ENCODE measurements around the gene PCDHGA4.
"Not testable (repeated sequence)": the region's sequence is repeated elsewhere in the genome, so short reads cannot be mapped to it uniquely, and the experiment has no call there.

Gene PCDHGA4

GRCh38 chr5:141326088-141326854 lies 28.6 kb upstream of the PCDHGA4 start:
- Histone ChIP-seq H3K4me3 (peak overlapping the region; percentile 53 to 66 (median 60)), H3K27me3 (no peaks in the 10 kb centered on the region), H3K4me1 (peaks cover 0 to 9% (median 5%) of the 10 kb centered on the region in 10 experiments; a peak in 7 of 20 replicates), H4K20me1 (no peaks in the 10 kb centered on the region), H3K9ac (peak overlapping the region; percentile 74 to 87 (median 82)), H3K27ac (peak overlapping the region; percentile 55 to 87 (median 80); a peak in 21 of 22 replicates), H3K36me3 (peaks cover 8 to 22% (median 16%) of the 10 kb centered on the region in 11 experiments; a peak in 16 of 22 replicates), H3K9me3 (replicated peaks in 1 of 11) (peaks cover 88 to 98% (median 94%) of the 10 kb centered on the region in 11 experiments), H3K4me2 (peak overlapping the region; percentile 52 to 79 (median 60))
- no peak for TF ChIP-seq Cebpa-rat (IDR thresholded peaks at IDR 0.05)

DNA sequence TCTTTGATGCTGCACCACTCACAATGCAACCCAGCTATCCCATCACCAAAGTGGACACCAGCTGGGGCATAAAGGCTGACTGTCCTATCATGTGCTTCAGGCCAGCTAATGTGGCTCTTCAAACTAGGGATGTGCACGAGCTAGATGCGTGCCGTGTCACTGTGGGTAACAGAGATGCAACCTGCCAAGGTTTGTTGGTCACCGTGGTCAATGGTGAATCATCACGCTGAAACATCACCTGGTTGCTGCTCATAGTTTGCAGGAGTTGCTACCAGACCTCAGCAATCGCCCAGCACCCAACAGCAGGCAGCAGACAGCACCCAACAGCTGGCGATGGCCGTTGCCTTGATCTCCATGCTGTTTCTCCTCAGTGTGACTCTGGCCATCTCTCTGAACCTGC lies 26.6 kb upstream of the PCDHGA4 start:
- H3K27me3 ChIP-seq: no peaks in the 10 kb centered on the region

GRCh38 chr5:141330299-141331080 lies 24.3 kb upstream of the PCDHGA4 start, which contains the start of gene PCDHGA1:
PCDHGA1 (plus strand) TSS chr5:141330514.
- Histone ChIP-seq H3K4me1 (peaks cover 0 to 9% (median 4%) of the 10 kb centered on the region in 10 experiments; a peak in 7 of 20 replicates), H3K9ac (no peak within 1 kb of the TSS), H3K36me3 (peaks cover 8 to 31% (median 18%) of the 10 kb centered on the region in 11 experiments; a peak in 15 of 22 replicates), H3K9me3 (replicated peaks in 1 of 11) (peaks cover 85 to 97% (median 90%) of the 10 kb centered on the region in 11 experiments), H3K4me3 (no peak within 1 kb of the TSS), H4K20me1 (no peaks in the 10 kb centered on the region), H3K27ac (no peak within 1 kb of the TSS), H3K4me2 (no peak within 1 kb of the TSS), H3K27me3 (no peaks in the 10 kb centered on the region)
- TF ChIP-seq Cebpa-rat (IDR thresholded peaks at IDR 0.05): no peak

More for the DNA sequence above, 26.6 kb upstream of the PCDHGA4 start:
- Histone ChIP-seq H3K27ac (no peak overlapping the region), H4K20me1 (no peaks in the 10 kb centered on the region), H3K4me2 (no peak overlapping the region), H3K36me3 (peaks cover 8 to 31% (median 18%) of the 10 kb centered on the region in 11 experiments; a peak in 15 of 22 replicates), H3K9ac (no peak overlapping the region), H3K9me3 (replicated peaks in 1 of 11) (peaks cover 89 to 98% (median 94%) of the 10 kb centered on the region in 11 experiments), H3K4me1 (peaks cover 0 to 9% (median 4%) of the 10 kb centered on the region in 10 experiments; a peak in 7 of 20 replicates), H3K4me3 (no peak overlapping the region)
- no peak for TF ChIP-seq Cebpa-rat (IDR thresholded peaks at IDR 0.05)

GRCh38 chr5:141332571-141332970 lies 22.2 kb upstream of the PCDHGA4 start:
- not testable (repeated sequence) for H4K20me1 ChIP-seq
- peaks cover 82 to 100% (median 93%) of the 10 kb centered on the region in 11 experiments for H3K9me3 ChIP-seq (replicated peaks in 1 of 11)

GRCh38 chr5:141338538-141339306 lies 16.1 kb upstream of the PCDHGA4 start, which contains the start of gene PCDHGA2:
PCDHGA2 (plus strand) TSS chr5:141338760.
- H4K20me1 ChIP-seq: no peaks in the 10 kb centered on the region
- peaks cover 81 to 100% (median 93%) of the 10 kb centered on the region in 11 experiments for H3K9me3 ChIP-seq (replicated peaks in 1 of 11)
- peaks cover 0 to 10% (median 0%) of the 10 kb centered on the region in 11 experiments; a peak in 4 of 22 replicates for H3K36me3 ChIP-seq
- H3K27ac ChIP-seq: no peak within 1 kb of the TSS
- H3K27me3 ChIP-seq: no peaks in the 10 kb centered on the region
- H3K9ac ChIP-seq: no peak within 1 kb of the TSS
- TF ChIP-seq Cebpa-rat (IDR thresholded peaks at IDR 0.05): no peak
- H3K4me1 ChIP-seq: no peaks in the 10 kb centered on the region
- peak within 1 kb of the TSS in 1 of 10 experiments; percentile 29; a peak in 5 of 20 replicates for H3K4me3 ChIP-seq
- H3K4me2 ChIP-seq: no peak within 1 kb of the TSS

More at GRCh38 chr5:141332571-141332970, 22.2 kb upstream of the PCDHGA4 start:
- H3K9ac ChIP-seq, H3K4me1 ChIP-seq, H3K4me3 ChIP-seq, H3K27ac ChIP-seq, H3K27me3 ChIP-seq, H3K4me2 ChIP-seq: not testable (repeated sequence)
- peaks cover 8 to 29% (median 18%) of the 10 kb centered on the region in 11 experiments; a peak in 15 of 22 replicates for H3K36me3 ChIP-seq

DNA sequence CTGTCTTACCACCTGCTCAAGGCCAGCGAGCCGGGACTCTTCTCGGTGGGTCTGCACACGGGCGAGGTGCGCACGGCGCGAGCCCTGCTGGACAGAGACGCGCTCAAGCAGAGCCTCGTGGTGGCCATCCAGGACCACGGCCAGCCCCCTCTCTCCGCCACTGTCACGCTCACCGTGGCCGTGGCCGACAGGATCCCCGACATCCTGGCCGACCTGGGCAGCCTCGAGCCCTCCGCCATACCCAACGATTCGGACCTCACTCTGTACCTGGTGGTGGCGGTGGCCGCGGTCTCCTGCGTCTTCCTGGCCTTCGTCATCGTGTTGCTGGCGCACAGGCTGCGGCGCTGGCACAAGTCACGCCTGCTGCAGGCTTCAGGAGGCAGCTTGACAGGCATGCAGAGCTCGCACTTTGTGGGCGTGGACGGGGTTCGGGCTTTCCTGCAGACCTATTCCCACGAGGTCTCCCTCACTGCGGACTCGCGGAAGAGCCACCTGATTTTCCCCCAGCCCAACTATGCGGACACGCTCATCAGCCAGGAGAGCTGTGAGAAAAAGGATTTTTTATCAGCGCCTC lies 14.0 kb upstream of the PCDHGA4 start:
- H3K9ac ChIP-seq, H3K4me2 ChIP-seq, H3K4me3 ChIP-seq, H4K20me1 ChIP-seq, H3K27ac ChIP-seq, H3K4me1 ChIP-seq, H3K27me3 ChIP-seq: not testable (repeated sequence)
- peaks cover 0 to 14% (median 0%) of the 10 kb centered on the region in 11 experiments; a peak in 5 of 22 replicates for H3K36me3 ChIP-seq
- H3K9me3 ChIP-seq (replicated peaks in 1 of 11): peaks cover 96 to 100% (median 99%) of the 10 kb centered on the region in 11 experiments

DNA sequence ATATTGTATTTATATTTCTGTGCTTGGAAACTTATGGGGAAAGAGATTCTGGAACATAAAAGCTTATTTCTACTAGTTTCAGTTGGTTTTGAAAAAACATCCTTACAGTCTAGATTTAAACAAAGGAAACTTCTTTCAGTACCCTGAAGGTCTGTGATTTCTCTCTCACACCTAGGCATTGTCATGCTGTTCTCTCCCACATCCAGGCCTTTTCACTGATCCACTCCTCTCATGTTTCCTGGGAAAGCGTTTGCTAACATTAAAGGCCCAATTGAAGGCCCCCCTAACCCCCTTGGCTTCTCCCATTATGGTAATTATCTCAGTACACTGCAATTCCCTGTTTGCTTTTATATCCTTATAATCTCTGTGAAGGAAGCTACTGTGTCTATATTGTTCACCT lies 12.0 kb upstream of the PCDHGA4 start:
- Histone ChIP-seq H3K27me3 (no peaks in the 10 kb centered on the region), H3K36me3 (peaks cover 0 to 14% (median 0%) of the 10 kb centered on the region in 11 experiments; a peak in 5 of 22 replicates), H3K9me3 (replicated peaks in 1 of 11) (peaks cover 94 to 100% (median 98%) of the 10 kb centered on the region in 11 experiments), H3K4me3 (no peak overlapping the region), H4K20me1 (no peaks in the 10 kb centered on the region), H3K9ac (no peak overlapping the region), H3K4me1 (no peaks in the 10 kb centered on the region), H3K27ac (no peak overlapping the region), H3K4me2 (no peak overlapping the region)
- no peak for TF ChIP-seq Cebpa-rat (IDR thresholded peaks at IDR 0.05)

DNA sequence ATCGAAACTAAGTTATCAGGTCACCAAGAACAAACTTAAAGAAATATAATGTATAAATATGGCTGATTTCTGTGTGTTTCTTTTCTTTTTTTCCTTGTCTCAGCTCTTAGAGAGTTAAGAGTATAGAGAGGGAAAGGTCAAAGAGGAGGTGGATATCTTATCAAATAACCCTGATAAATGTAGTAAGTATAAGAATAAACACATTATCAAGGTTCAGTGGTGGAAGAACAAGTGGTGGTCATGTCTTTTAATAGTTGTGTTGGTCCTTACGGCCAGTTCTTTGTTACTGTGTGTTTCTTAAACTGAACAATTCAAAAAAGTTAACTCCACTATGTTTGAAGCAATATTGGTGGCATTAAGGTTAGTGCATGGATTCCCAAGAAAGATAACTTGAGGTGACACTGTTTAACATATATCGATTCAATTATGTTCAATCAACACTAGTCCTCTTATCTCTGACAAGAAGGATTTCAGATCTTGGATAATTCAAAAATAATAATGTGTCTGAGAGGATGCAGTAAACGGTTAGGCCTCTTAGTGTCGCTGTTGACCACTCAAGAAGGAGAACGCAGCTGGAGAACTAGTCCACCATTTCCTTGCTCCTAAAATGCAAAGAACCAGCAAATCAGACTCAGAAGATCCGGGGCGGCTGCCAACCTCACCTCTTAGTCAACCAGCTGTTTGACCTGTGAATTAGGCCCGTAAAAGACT lies 11.4 kb upstream of the PCDHGA4 start, which contains the start of gene PCDHGA3:
TSS of gene PCDHGA3 (plus strand) at position 588 of the 711 bp plus-strand sequence. CDS start 205 bp downstream, outside the sequence.
- Histone ChIP-seq H3K27me3 (no peaks in the 10 kb centered on the region), H3K4me2 (no peak within 1 kb of the TSS), H3K4me1 (no peaks in the 10 kb centered on the region), H3K27ac (no peak within 1 kb of the TSS), H4K20me1 (no peaks in the 10 kb centered on the region), H3K4me3 (peak within 1 kb of the TSS in 1 of 10 experiments; percentile 9; a peak in 2 of 20 replicates), H3K9me3 (replicated peaks in 1 of 11) (peaks cover 87 to 100% (median 97%) of the 10 kb centered on the region in 11 experiments), H3K9ac (no peak within 1 kb of the TSS), H3K36me3 (peaks cover 0 to 14% (median 0%) of the 10 kb centered on the region in 11 experiments; a peak in 5 of 22 replicates)
- TF ChIP-seq Cebpa-rat (IDR thresholded peaks at IDR 0.05): no peak
